Gastroesophageal sphincter (tissue), 3 donors: ENCODE results near the gene DPP6.

Experiments used
- CTCF ChIP-seq, 4 experiments: fragments of 200-600 bp in 2 of 4; fragments of 450-650 bp in 2 of 4; sonication (generic) in 1 of 4; IDR thresholded peaks; one replicate each; pipeline ENCODE4 v1.5.1; 2017 to 2019; ENCODE audit warnings: antibody characterized with exemption in 4 of 4, mild to moderate bottlenecking in 2 of 4, moderate library complexity in 2 of 4
- EP300 ChIP-seq: sonication (generic); formaldehyde crosslinking; IDR thresholded peaks from one replicate; pipeline ENCODE4 v1.6.1; 2017; ENCODE audit warnings: antibody characterized with exemption, mild to moderate bottlenecking
- POLR2A ChIP-seq, 2 donors: fragments of 450-650 bp; IDR thresholded peaks; one replicate each; pipeline ENCODE4 v1.6.1; 2017; ENCODE audit warnings: antibody characterized with exemption in 2 of 2, mild to moderate bottlenecking in 2 of 2, moderate library complexity in 1 of 2
- POLR2AphosphoS5 ChIP-seq: sonication (generic); formaldehyde crosslinking; IDR thresholded peaks from one replicate; pipeline ENCODE4 v1.6.1; 2017; ENCODE audit warnings: antibody characterized with exemption

DNA sequence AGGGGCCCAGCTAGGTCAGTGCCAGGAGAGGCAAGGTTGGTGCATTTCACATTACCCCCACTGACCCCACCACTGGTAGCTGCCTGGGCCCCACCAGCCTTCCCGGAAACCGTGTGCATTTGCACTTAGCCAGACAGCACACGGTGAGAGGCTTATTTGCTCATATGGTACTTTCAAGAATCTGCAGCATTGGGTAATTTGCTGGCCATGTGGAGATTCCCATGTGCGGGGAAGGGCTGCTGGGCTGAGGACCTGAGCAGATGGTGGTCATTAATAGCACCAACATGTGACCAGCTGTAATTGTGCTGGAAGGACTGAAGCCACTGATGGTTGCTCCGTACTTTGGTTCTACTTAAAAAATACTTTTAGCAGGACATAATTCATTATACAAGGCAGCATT is 323.8 kb downstream of the DPP6 start:
- TF ChIP-seq POLR2A (IDR thresholded peaks at IDR 0.05) = no peak
- TF ChIP-seq CTCF (IDR thresholded peaks at IDR 0.05) = no peak
- TF ChIP-seq POLR2AphosphoS5 = no peak
- no peak for TF ChIP-seq EP300
